ENCODE data around the gene RNH1.

GRCh38 chr11:532986-533585, 26.0 kb upstream of the RNH1 start:
- TF ChIP-seq POLR2A (IDR thresholded peaks at IDR 0.05; ENCODE audit: extremely low read depth, insufficient read length) = no peak
- no peak for TF ChIP-seq CTCF (IDR thresholded peaks at IDR 0.05; ENCODE audit: low read depth, low read length)
